Nephron progenitor cell (in vitro differentiated cells): ENCODE data around the gene SARDH.
"Not testable (repeated sequence)": the region's sequence is repeated elsewhere in the genome, so short reads cannot be mapped to it uniquely, and the experiment has no call there.

Experiments
- DNase-seq: peaks from one replicate; pipeline ENCODE4 v3.0.0; 2021
- H3K27ac Mint-ChIP-seq: 2 replicates; pipeline ENCODE4 v1.8.0; 2021; ENCODE audit warnings: mild to moderate bottlenecking, moderate library complexity, mixed read lengths
- H3K27me3 Mint-ChIP-seq: 2 replicates; pipeline ENCODE4 v1.8.0; 2021; ENCODE audit warnings: mild to moderate bottlenecking, low read depth, mixed read lengths; ENCODE audit not compliant: poor library complexity
- H3K36me3 Mint-ChIP-seq: 2 replicates; pipeline ENCODE4 v1.8.0; 2021; ENCODE audit warnings: low read depth, mixed read lengths
- H3K4me1 Mint-ChIP-seq: 2 replicates; pipeline ENCODE4 v1.8.0; 2021; ENCODE audit warnings: mixed read lengths
- H3K4me3 Mint-ChIP-seq: 2 replicates; pipeline ENCODE4 v1.8.0; 2021; ENCODE audit warnings: mild to moderate bottlenecking, moderate library complexity, mixed read lengths
- H3K9me3 Mint-ChIP-seq: 2 replicates; pipeline ENCODE4 v1.8.0; 2021; ENCODE audit warnings: mild to moderate bottlenecking, moderate library complexity, mixed read lengths
- CTCF ChIP-seq: fragments of 200-600 bp; sonication (generic); IDR thresholded peaks from 2 replicates; pipeline ENCODE4 v1.5.0; 2021; ENCODE audit warnings: antibody characterized with exemption

The SARDH gene

DNA sequence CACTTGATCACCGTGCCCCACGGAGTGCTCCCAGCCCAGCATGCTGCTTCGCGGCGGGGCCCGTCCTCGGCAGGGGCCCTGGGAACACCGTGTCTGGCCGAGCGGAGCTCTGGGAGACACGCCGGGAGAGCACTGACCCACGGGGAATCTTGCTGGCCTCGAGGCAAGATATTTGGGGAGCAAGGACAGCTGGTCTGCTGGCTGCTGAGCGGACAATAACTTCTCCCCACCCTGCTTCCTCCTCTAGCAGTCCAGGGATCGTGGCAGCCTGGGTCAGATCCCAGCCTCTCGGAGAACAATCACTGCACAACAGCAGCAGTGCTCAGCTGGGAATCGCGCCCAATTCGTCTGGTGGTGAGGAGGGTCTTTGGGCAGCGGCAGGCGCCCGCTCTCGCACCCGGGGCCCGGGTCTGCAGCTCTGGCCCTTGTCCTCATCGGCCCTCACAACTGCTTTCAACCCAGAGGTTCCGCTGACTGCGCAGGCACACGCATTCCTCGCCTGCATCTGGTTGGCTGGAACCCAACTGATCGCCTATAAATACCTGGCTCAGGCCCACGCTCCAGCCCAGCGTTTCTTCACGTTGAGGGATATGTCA is 58.6 kb downstream of the SARDH start:
- peak overlapping the region; percentile 45 for H3K27ac Mint-ChIP-seq
- no peaks in the 10 kb centered on the region for H3K9me3 Mint-ChIP-seq
- DNase-seq: no peak
- peaks cover 4% of the 10 kb centered on the region for H3K27me3 Mint-ChIP-seq
- H3K4me3 Mint-ChIP-seq: no peak overlapping the region
- TF ChIP-seq CTCF: no peak
- peaks cover 2% of the 10 kb centered on the region for H3K36me3 Mint-ChIP-seq
- peaks cover 61% of the 10 kb centered on the region for H3K4me1 Mint-ChIP-seq

GRCh38 chr9:133679056-133679455 is 59.1 kb downstream of the SARDH start:
- peaks cover 63% of the 10 kb centered on the region for H3K4me1 Mint-ChIP-seq
- H3K9me3 Mint-ChIP-seq: no peaks in the 10 kb centered on the region
- no peak for DNase-seq
- TF ChIP-seq CTCF: no peak
- H3K36me3 Mint-ChIP-seq: peaks cover 5% of the 10 kb centered on the region
- peaks cover 8% of the 10 kb centered on the region for H3K27me3 Mint-ChIP-seq
- peak overlapping the region; percentile 16 for H3K27ac Mint-ChIP-seq
- H3K4me3 Mint-ChIP-seq: no peak overlapping the region

- no peak for TF ChIP-seq CTCF
- no peak for DNase-seq
- Mint-ChIP-seq H3K4me3 (no peak overlapping the region), H3K27ac (no peak overlapping the region), H3K36me3 (peaks cover 5% of the 10 kb centered on the region), H3K9me3 (no peaks in the 10 kb centered on the region), H3K4me1 (peaks cover 73% of the 10 kb centered on the region), H3K27me3 (peaks cover 8% of the 10 kb centered on the region)
Observed at GRCh38 chr9:133677126-133678010, 60.8 kb downstream of the SARDH start.

DNA sequence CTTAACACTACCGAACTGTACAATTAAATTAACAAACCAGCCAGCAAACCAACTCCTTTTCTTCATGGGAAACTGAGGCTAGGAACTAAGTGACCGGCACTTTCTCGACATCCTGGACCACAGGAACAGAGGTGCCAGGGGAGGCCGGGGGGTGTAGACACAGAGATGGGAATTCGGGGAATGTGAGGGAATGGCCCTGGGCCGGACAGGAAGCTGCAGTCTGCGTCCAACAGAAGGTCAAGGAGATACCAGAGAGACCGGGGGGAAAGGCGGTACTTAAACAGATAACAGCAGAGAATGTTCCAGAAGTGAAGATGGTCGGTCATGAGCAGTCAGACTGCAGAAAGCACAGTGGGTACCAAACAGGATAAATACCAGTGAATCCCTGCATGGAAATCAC is 61.7 kb downstream of the SARDH start:
- H3K36me3 Mint-ChIP-seq: peaks cover 10% of the 10 kb centered on the region
- H3K9me3 Mint-ChIP-seq: no peaks in the 10 kb centered on the region
- H3K27me3 Mint-ChIP-seq: peaks cover 11% of the 10 kb centered on the region
- no peak overlapping the region for H3K4me3 Mint-ChIP-seq
- TF ChIP-seq CTCF: no peak
- DNase-seq: no peak
- H3K27ac Mint-ChIP-seq: no peak overlapping the region
- H3K4me1 Mint-ChIP-seq: peaks cover 69% of the 10 kb centered on the region

DNA sequence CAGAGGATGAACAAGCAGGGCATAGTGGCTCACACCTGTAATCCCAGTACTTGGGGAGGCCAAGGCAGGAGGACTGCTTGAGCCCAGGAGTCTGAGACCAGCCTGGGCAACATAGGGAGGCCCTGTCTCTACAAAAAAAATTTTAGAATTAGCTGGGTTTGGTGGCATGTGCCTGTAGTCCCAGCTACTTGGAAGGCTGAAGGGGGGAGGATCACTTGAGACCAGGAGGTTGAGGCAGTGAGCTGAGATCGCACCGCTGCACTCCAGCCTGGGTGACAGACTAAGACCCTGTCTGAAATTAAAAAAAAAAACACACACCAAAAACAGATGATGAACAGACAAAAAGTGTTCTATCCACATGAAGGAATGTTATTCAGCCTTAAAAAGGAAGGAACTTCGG is 62.4 kb downstream of the SARDH start:
- Mint-ChIP-seq H3K4me1 (peaks cover 65% of the 10 kb centered on the region), H3K27me3 (peaks cover 15% of the 10 kb centered on the region)
- H3K9me3 Mint-ChIP-seq, H3K36me3 Mint-ChIP-seq, H3K27ac Mint-ChIP-seq, H3K4me3 Mint-ChIP-seq, DNase-seq: not testable (repeated sequence)

GRCh38 chr9:133674091-133674490 is 64.1 kb downstream of the SARDH start:
- Mint-ChIP-seq H3K9me3 (no peaks in the 10 kb centered on the region), H3K4me1 (peaks cover 49% of the 10 kb centered on the region), H3K4me3 (no peak overlapping the region), H3K27ac (no peak overlapping the region), H3K27me3 (peaks cover 15% of the 10 kb centered on the region), H3K36me3 (peaks cover 10% of the 10 kb centered on the region)
- TF ChIP-seq CTCF: no peak
- no peak for DNase-seq
